Adrenal gland (tissue), 19 donors: Measurements from ENCODE around the gene VAT1. TPM values are rescaled to one million over a fixed set of nuclear protein-coding genes. Genes with fewer than 3 reads are reported as not detected.
A peak's percentile ranks its signal among the peaks of the same experiment; 100 is the strongest.

Experiments used
- DNase-seq, 7 donors: peaks; one replicate each; pipeline ENCODE4 v3.0.0-alpha.2; 2019 to 2020
- H3K27ac ChIP-seq, 5 donors: fragments of 200-600 bp; sonication (generic) in 4 of 5; 1 replicate in 3 of 5; 2 replicates in 2 of 5; pipeline versions ENCODE4 v1.5.1 to v1.8.0; 2016 to 2020; ENCODE audit warnings: mild to moderate bottlenecking in 1 of 5
- H3K27me3 ChIP-seq: fragments of 200-600 bp; 2 replicates; pipeline ENCODE4 v1.8.0; 2021
- H3K36me3 ChIP-seq, 2 donors: fragments of 200-600 bp; replicated peaks in 1 of 2; 1 replicate in 1 of 2; 2 replicates in 1 of 2; pipeline versions ENCODE4 v1.5.1 to v1.8.0; 2018 to 2022
- H3K4me1 ChIP-seq, 2 donors: fragments of 200-600 bp; replicated peaks in 1 of 2; 1 replicate in 1 of 2; 2 replicates in 1 of 2; pipeline versions ENCODE4 v1.5.1 to v1.8.0; 2018 to 2021
- H3K4me3 ChIP-seq, 4 donors: fragments of 200-600 bp; sonication (generic) in 3 of 4; one replicate each; pipeline ENCODE4 v1.5.1; 2016 to 2018
- H3K9me3 ChIP-seq, 3 donors: fragments of 200-600 bp; sonication (generic) in 1 of 3; replicated peaks in 1 of 3; 1 replicate in 2 of 3; 2 replicates in 1 of 3; pipeline versions ENCODE4 v1.5.1 to v1.8.0; 2016 to 2021
- POLR2A ChIP-seq, 2 donors: fragments of 450-650 bp; IDR thresholded peaks; one replicate each; pipeline ENCODE4 v1.6.1; 2017; ENCODE audit warnings: antibody characterized with exemption in 2 of 2, mild to moderate bottlenecking in 2 of 2, moderate library complexity in 1 of 2
- WGBS, 4 donors: extraction: QIAGEN DNeasy Blood & Tissue Kit in 2 of 4; methylation state at CpG; one replicate each; pipeline versions ENCODE4 v1.1.5 to v1.1.7; 2013 to 2017; 5-methylcytosine and 5-hydroxymethylcytosine counted together
- intact Hi-C, 2 donors: fragments of 100-400 bp; cut with DNase I; formaldehyde crosslinking; loops; one replicate each; pipeline versions ENCODE4 v1.14.1 to v1.15.0; 2022 to 2023
- long read RNA-seq, 10 donors: library from polyadenylated mRNA in 3 of 10; unstranded in 2 of 10; stranded (forward) in 1 of 10; transcript quantifications; one replicate each; pipeline ENCODE4 v2.0.0 and lab custom pipeline, GENCODE V29; 2021 to 2026
- polyA plus RNA-seq, 3 donors: library from polyadenylated mRNA; stranded (reverse); fragments of 200-250 nt in 2 of 3; fragments of 350-450 nt in 1 of 3; fragmentation: Illumina TruSeq in 1 of 3; extraction: RNeasy Lipid Tissue Mini Kit (QIAGEN cat#74804) in 1 of 3; gene quantifications; one replicate each; pipeline ENCODE4 v1.2.3, GENCODE V29; 2013 to 2014
- total RNA-seq, 9 donors: library from RNA; depleted of rRNA in 4 of 9; stranded (reverse); fragments of >200 nt in 4 of 9; fragments of 120-200 nt in 1 of 9; fragmentation: NEBNext Ultra II Directional in 1 of 9; extraction: Animal tissue kit (Norgen Biotek cat#: 25700) in 1 of 9; gene quantifications; one replicate each; pipeline versions ENCODE4 v1.1.0 to v1.2.4, GENCODE V29; 2013 to 2023
- TF ChIP-seq, protein P1 (sequence below), 6 experiments: fragments of 450-650 bp in 4 of 6; fragments of 200-600 bp in 2 of 6; sonication (generic) in 1 of 6; IDR thresholded peaks; 1 replicate in 5 of 6; 2 replicates in 1 of 6; pipeline versions ENCODE4 v1.5.1 to v1.8.0; 2016 to 2021; ENCODE audit warnings: antibody characterized with exemption in 6 of 6, mild to moderate bottlenecking in 2 of 6, moderate library complexity in 1 of 6
- donor health status: healthy with polysubstance abuse.
- donor health status: Bipolar disorder and iron deficiency.
- donor health status: DM: yes; HTN: yes; CAD: no.
- donor health status: DM: no; HTN: no; CAD: no.
- donor health status: DM: no; HTN: no; CAD: no.
- donor health status: DM: yes; HTN: yes; CAD: no.

VAT1 gene
- total RNA-seq, result 100 to 1,000 TPM; 280 to 744 (median 463) TPM
- polyA plus RNA-seq, result 100 to 1,000 TPM; 177 to 311 (median 269) TPM
- long read RNA-seq, donor 1, transcript VAT1-201 (6 exons, 2,734 nt), result major isoform, 73 of 93 reads
- long read RNA-seq, donor 1, partial matches to known transcripts, result 10 of 93 reads
- long read RNA-seq, donor 1, other reads (novel, unspliced or antisense), result 10 of 93 reads
- long read RNA-seq, donor 2, transcript VAT1-201 (6 exons, 2,734 nt), result major isoform, 49 of 60 reads
- long read RNA-seq, donor 2, partial matches to known transcripts, result 5 of 60 reads
- long read RNA-seq, donor 2, other reads (novel, unspliced or antisense), result 5 of 60 reads
- long read RNA-seq, donor 3, transcript VAT1-201 (6 exons, 2,734 nt), result major isoform, 30 of 42 reads
- long read RNA-seq, donor 3, partial matches to known transcripts, result 12 of 42 reads
- long read RNA-seq, donor 3, other reads (novel, unspliced or antisense), result 0 of 42 reads
- long read RNA-seq, donor 4, transcript VAT1-201 (6 exons, 2,734 nt), result major isoform, 148 of 198 reads
- long read RNA-seq, donor 4, partial matches to known transcripts, result 17 of 198 reads
- long read RNA-seq, donor 4, other reads (novel, unspliced or antisense), result 33 of 198 reads
- long read RNA-seq, donor 5, transcript VAT1-201 (6 exons, 2,734 nt), result major isoform, 1,129 of 1,238 reads
- long read RNA-seq, donor 5, transcript VAT1-205 (6 exons, 1,174 nt), result minor isoform, 8 of 1,238 reads
- long read RNA-seq, donor 5, partial matches to known transcripts, result 15 of 1,238 reads
- long read RNA-seq, donor 5, other reads (novel, unspliced or antisense), result 83 of 1,238 reads
- long read RNA-seq, donor 6, transcript VAT1-201 (6 exons, 2,734 nt), result major isoform, 138 of 179 reads
- long read RNA-seq, donor 6, partial matches to known transcripts, result 10 of 179 reads
- long read RNA-seq, donor 6, other reads (novel, unspliced or antisense), result 31 of 179 reads
- long read RNA-seq, donor 7, transcript VAT1-201 (6 exons, 2,734 nt), result major isoform, 21 of 35 reads
- long read RNA-seq, donor 7, partial matches to known transcripts, result 7 of 35 reads
- long read RNA-seq, donor 7, other reads (novel, unspliced or antisense), result 6 of 35 reads
- long read RNA-seq, donor 8, transcript VAT1-201 (6 exons, 2,734 nt), result major isoform, 96 of 116 reads
- long read RNA-seq, donor 8, partial matches to known transcripts, result 0 of 116 reads
- long read RNA-seq, donor 8, other reads (novel, unspliced or antisense), result 20 of 116 reads
- long read RNA-seq, donor 9, transcript VAT1-201 (6 exons, 2,734 nt), result major isoform, 28 of 43 reads
- long read RNA-seq, donor 9, partial matches to known transcripts, result 6 of 43 reads
- long read RNA-seq, donor 9, other reads (novel, unspliced or antisense), result 9 of 43 reads
- long read RNA-seq, donor 10, transcript VAT1-201 (6 exons, 2,734 nt), result major isoform, 41 of 52 reads
- long read RNA-seq, donor 10, partial matches to known transcripts, result 11 of 52 reads
- long read RNA-seq, donor 10, other reads (novel, unspliced or antisense), result 0 of 52 reads

DNA sequence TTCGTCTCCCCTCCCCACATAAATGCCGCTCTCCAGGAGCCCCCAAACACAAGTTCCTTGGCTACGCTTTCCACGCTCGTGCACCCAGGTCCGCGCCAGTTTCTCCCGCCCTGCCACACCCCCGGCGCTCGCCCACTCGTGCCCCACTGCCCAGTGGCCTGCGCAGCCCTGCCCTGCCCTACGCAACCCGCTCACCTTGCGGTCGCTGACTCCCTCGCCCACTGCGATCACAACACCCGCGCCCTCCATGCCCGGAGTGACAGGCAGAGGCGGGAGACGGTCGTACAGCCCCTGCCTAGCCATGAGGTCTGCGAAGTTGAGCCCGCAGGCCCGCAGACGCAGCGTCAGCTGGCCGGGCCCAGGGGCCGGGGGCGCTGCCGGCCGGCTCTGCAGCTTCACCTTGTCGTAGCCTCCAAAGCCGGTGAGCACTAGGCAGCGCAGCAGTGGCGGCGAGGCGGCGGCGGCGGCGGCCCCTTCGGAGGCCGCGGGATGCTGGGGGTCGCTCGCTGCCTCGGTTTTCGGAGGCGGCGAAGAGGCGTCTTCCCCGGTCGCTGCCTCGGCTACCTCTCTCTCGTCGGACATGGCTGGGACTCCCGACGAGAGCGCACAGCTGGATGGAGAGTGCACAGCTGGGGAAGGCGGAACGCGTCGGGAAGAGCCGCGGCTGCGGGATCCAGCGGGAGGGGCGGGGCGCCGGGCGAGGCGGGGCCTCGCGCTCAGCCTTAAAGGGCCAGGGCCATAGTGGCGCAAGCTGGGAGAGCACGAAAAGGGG, at the start of gene VAT1:
Gene VAT1, minus strand, starts transcription at position 645 of the 772 bp plus-strand sequence. Its CDS starts 63 bp downstream, at position 582.
- peaks cover 0 to 13% of the 10 kb centered on the region in 2 donors for H3K36me3 ChIP-seq
- no peaks in the 10 kb centered on the region for H3K27me3 ChIP-seq
- WGBS, 4 donors, result 0 to 2% (median 1%) methylated on average over 17 to 80 of the region's 80 CpGs
- peak; percentile 76 to 86 (median 81) for DNase-seq
- H3K4me1 ChIP-seq, result peaks cover 25 to 42% of the 10 kb centered on the region in 2 donors
- H3K27ac ChIP-seq, result peak within 1 kb of the TSS; percentile 87 to 98 (median 96)
- H3K4me3 ChIP-seq, result peak within 1 kb of the TSS; percentile 78 to 94 (median 84)
- intact Hi-C loops, result loop anchor here (5.0 to 10.0 kb wide), 4 partner anchors 63 to 293 kb away; partner anchors contain the start of gene NBR1 (in 1 of the 2)
- TF ChIP-seq, protein P1, sequence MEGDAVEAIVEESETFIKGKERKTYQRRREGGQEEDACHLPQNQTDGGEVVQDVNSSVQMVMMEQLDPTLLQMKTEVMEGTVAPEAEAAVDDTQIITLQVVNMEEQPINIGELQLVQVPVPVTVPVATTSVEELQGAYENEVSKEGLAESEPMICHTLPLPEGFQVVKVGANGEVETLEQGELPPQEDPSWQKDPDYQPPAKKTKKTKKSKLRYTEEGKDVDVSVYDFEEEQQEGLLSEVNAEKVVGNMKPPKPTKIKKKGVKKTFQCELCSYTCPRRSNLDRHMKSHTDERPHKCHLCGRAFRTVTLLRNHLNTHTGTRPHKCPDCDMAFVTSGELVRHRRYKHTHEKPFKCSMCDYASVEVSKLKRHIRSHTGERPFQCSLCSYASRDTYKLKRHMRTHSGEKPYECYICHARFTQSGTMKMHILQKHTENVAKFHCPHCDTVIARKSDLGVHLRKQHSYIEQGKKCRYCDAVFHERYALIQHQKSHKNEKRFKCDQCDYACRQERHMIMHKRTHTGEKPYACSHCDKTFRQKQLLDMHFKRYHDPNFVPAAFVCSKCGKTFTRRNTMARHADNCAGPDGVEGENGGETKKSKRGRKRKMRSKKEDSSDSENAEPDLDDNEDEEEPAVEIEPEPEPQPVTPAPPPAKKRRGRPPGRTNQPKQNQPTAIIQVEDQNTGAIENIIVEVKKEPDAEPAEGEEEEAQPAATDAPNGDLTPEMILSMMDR (IDR thresholded peaks at IDR 0.05), result no peak
- peak; percentile 27 to 86 for TF ChIP-seq POLR2A (IDR thresholded peaks at IDR 0.05)
- H3K9me3 ChIP-seq, result no peaks in the 10 kb centered on the region

DNA sequence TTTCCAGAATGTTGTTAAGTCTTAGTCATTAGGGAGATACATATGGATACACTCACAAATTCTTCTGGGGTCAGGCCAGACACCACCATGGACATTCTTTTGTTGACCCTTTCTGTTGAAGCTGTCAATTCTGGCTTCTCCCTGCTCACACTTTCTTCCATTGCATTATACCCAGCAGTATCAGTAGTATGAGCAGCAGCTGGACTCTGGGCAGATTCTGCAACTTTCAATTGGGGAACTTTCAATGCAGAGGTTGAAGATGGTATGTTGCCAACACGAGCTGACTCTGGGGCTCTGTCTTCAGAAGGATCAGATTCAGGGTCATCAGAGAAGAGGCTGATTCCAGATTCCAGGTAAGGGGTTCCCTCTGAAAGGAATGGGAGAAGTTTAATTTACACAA, 48.7 kb upstream of the VAT1 start:
- intact Hi-C loops, result no loop called here
- no peaks in the 10 kb centered on the region for H3K27me3 ChIP-seq
- no peak overlapping the region for H3K4me3 ChIP-seq
- 77 to 93% (median 81%) methylated on average over 1 of the region's 1 CpG for WGBS, 4 donors
- peaks cover 0 to 8% of the 10 kb centered on the region in 2 donors for H3K4me1 ChIP-seq
- H3K9me3 ChIP-seq, result no peaks in the 10 kb centered on the region
- no peak for TF ChIP-seq POLR2A (IDR thresholded peaks at IDR 0.05)
- TF ChIP-seq, protein P1 (IDR thresholded peaks at IDR 0.05), result no peak
- H3K27ac ChIP-seq, result no peak overlapping the region
- no peaks in the 10 kb centered on the region for H3K36me3 ChIP-seq
- DNase-seq, result no peak

DNA sequence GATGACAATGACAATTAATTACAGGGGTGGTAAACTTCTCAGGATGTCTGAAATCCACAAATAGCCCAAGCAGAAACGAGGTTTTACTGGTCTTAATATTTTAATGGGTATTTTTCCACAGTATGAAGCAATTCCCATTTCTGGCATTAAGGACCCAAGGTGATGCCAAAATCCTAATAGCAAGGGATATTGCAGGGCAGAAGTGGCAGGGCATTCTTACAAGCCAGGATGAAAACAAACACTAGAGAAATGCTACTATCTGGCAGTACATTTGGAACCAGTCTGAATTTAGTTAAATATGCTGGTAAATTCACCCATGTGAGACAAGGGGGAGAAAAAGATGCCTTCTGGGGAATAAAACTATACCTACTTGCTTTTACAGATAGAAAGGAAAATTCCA, 48.1 kb upstream of the VAT1 start:
- intact Hi-C loops, result no loop called here
- TF ChIP-seq, protein P1 (IDR thresholded peaks at IDR 0.05), result no peak
- TF ChIP-seq POLR2A (IDR thresholded peaks at IDR 0.05), result no peak
- WGBS, 4 donors, result 66 to 90% (median 75%) methylated on average over 1 of the region's 1 CpG
- no peak for DNase-seq
- Histone ChIP-seq H3K9me3 (no peaks in the 10 kb centered on the region), H3K27ac (no peak overlapping the region), H3K4me1 (peaks cover 0 to 8% of the 10 kb centered on the region in 2 donors), H3K4me3 (no peak overlapping the region), H3K36me3 (no peaks in the 10 kb centered on the region), H3K27me3 (no peaks in the 10 kb centered on the region)
